Kidney epithelial cell (primary cell): ENCODE measurements around the gene NINJ1. TPM values are rescaled to one million over a fixed set of nuclear protein-coding genes. Genes with fewer than 3 reads are reported as not detected.

Experiments
- DNase-seq: peaks from one replicate; pipeline ENCODE4 v3.0.0-alpha.2; 2010; ENCODE audit warnings: low read depth
- H3K27me3 ChIP-seq: 2 replicates; pipeline ENCODE4 v1.6.0; 2011; ENCODE audit warnings: low read length; ENCODE audit not compliant: control insufficient read depth, insufficient read depth
- H3K36me3 ChIP-seq: 2 replicates; pipeline ENCODE4 v1.5.1; 2011; ENCODE audit warnings: low read length; ENCODE audit not compliant: control insufficient read depth, insufficient read depth
- H3K4me3 ChIP-seq: 2 replicates; pipeline ENCODE4 v1.5.1; 2011; ENCODE audit warnings: low read depth, mild to moderate bottlenecking, control low read depth, low read length
- CTCF ChIP-seq: IDR thresholded peaks from 2 replicates; pipeline ENCODE4 v1.5.1; 2011; ENCODE audit warnings: mild to moderate bottlenecking, moderate library complexity, low read length, control low read depth, inconsistent platforms; ENCODE audit not compliant: insufficient read depth, poor library complexity, severe bottlenecking
- total RNA-seq: library from RNA; depleted of rRNA; stranded (reverse); fragments of >200 nt; gene quantifications from 2 replicates; pipeline ENCODE4 v1.2.3, GENCODE V29; 2015

Gene NINJ1
- total RNA-seq, 1 donor from 2014 or later, result 66.4 TPM

- no peak for TF ChIP-seq CTCF
- H3K27me3 ChIP-seq, result peaks cover 25% of the 10 kb centered on the region
- no peak for DNase-seq
- H3K36me3 ChIP-seq, result no peaks in the 10 kb centered on the region
- H3K4me3 ChIP-seq, result no peak overlapping the region
Measured at GRCh38 chr9:93178851-93179786, 45.1 kb upstream of the NINJ1 start.

GRCh38 chr9:93177676-93178075 lies 43.6 kb upstream of the NINJ1 start:
- no peaks in the 10 kb centered on the region for H3K36me3 ChIP-seq
- H3K4me3 ChIP-seq, result no peak overlapping the region
- H3K27me3 ChIP-seq, result peaks cover 17% of the 10 kb centered on the region
- TF ChIP-seq CTCF, result no peak
- DNase-seq, result no peak

GRCh38 chr9:93174976-93175375 lies 40.9 kb upstream of the NINJ1 start:
- no peak for TF ChIP-seq CTCF
- peaks cover 5% of the 10 kb centered on the region for H3K27me3 ChIP-seq
- H3K4me3 ChIP-seq, result no peak overlapping the region
- no peak for DNase-seq
- H3K36me3 ChIP-seq, result no peaks in the 10 kb centered on the region

GRCh38 chr9:93173365-93174051 lies 39.5 kb upstream of the NINJ1 start:
- TF ChIP-seq CTCF, result no peak
- Histone ChIP-seq H3K4me3 (no peak overlapping the region), H3K36me3 (no peaks in the 10 kb centered on the region), H3K27me3 (peaks cover 7% of the 10 kb centered on the region)
- no peak for DNase-seq

GRCh38 chr9:93172666-93173364 lies 38.8 kb upstream of the NINJ1 start:
- DNase-seq, result no peak
- Histone ChIP-seq H3K4me3 (no peak overlapping the region), H3K36me3 (no peaks in the 10 kb centered on the region), H3K27me3 (peaks cover 7% of the 10 kb centered on the region)
- TF ChIP-seq CTCF, result no peak
